ENCODE results near the gene MAP3K19. TPM values are rescaled to one million over a fixed set of nuclear protein-coding genes. Genes with fewer than 3 reads are reported as not detected.

Gene MAP3K19
- total and polyA plus RNA-seq, 2 of the 8 experiments (the other 6 are each of a cell fraction or from before 2014, with no cell fraction given), result not detected

GRCh38 chr2:135043345-135043744, 3.9 kb downstream of the MAP3K19 start:
- Histone ChIP-seq H3K18ac (ENCODE audit: extremely low read depth, low read length) (no peak overlapping the region), H2BK15ac (ENCODE audit: low read length) (no peak overlapping the region), H2AFZ (ENCODE audit: low read length) (no peak overlapping the region), H3K79me2 (ENCODE audit: control insufficient read depth in 1 of 2, insufficient read depth in 2 of 2, low read length in 2 of 2) (no peaks in the 10 kb centered on the region), H2BK5ac (ENCODE audit: low read depth, low read length) (no peak overlapping the region), H4K8ac (ENCODE audit: extremely low read depth, insufficient read depth, low read length) (no peak overlapping the region), H3K9me3 (ENCODE audit: insufficient read depth in 2 of 2, low read depth in 1 of 2, low read length in 1 of 2) (no peaks in the 10 kb centered on the region), H2AK5ac (ENCODE audit: low read depth, low read length) (no peak overlapping the region), H2BK20ac (ENCODE audit: low read length) (no peak overlapping the region), H3K23me2 (ENCODE audit: low read depth, low read length) (no peaks in the 10 kb centered on the region), H3K23ac (ENCODE audit: insufficient read length) (no peak overlapping the region), H3K27me3 (replicated peaks in 1 of 4; ENCODE audit: control insufficient read depth in 3 of 4, extremely low read depth in 1 of 4, insufficient read depth in 3 of 4, low read length in 3 of 4) (no peaks in the 10 kb centered on the region; a peak in 1 of 7 replicates), H2BK12ac (ENCODE audit: low read depth, low read length) (no peak overlapping the region), H3K4me3 (ENCODE audit: extremely low read depth in 1 of 4, insufficient read depth in 2 of 4, low read depth in 3 of 4, low read length in 4 of 4) (no peak overlapping the region), H3K27ac (ENCODE audit: low read depth, low read length) (no peak overlapping the region), H3K56ac (replicated peaks; ENCODE audit: insufficient read length, low read depth, low read length) (no peak overlapping the region), H3K4ac (replicated peaks; ENCODE audit: insufficient read length, low read depth, low read length) (no peak overlapping the region), H3K9ac (replicated peaks in 1 of 4; ENCODE audit: extremely low read depth in 1 of 4, low read depth in 3 of 4, low read length in 3 of 4) (no peak overlapping the region), H3K79me1 (ENCODE audit: low read depth, low read length) (no peaks in the 10 kb centered on the region), H3K36me3 (ENCODE audit: control insufficient read depth in 2 of 4, insufficient read depth in 4 of 4, low read length in 3 of 4) (no peaks in the 10 kb centered on the region), H4K20me1 (replicated peaks in 1 of 2; ENCODE audit: control insufficient read depth in 1 of 2, insufficient read depth in 2 of 2, low read length in 2 of 2) (no peaks in the 10 kb centered on the region), H2BK120ac (replicated peaks; ENCODE audit: low read depth, low read length) (no peak overlapping the region), H4K91ac (replicated peaks; ENCODE audit: insufficient read length, low read length) (no peak overlapping the region), H3K4me1 (replicated peaks in 1 of 4; ENCODE audit: control insufficient read depth in 3 of 4, insufficient read depth in 4 of 4, low read length in 3 of 4) (no peaks in the 10 kb centered on the region), H3K4me2 (ENCODE audit: insufficient read depth in 1 of 2, low read depth in 2 of 2, low read length in 2 of 2) (no peak overlapping the region), H4K5ac (ENCODE audit: insufficient read length, low read depth, low read length) (no peak overlapping the region), H3K14ac (ENCODE audit: insufficient read length) (no peak overlapping the region)
- WGBS, 2 experiments (ENCODE audit: extremely low coverage in 1 of 2, insufficient coverage in 1 of 2, insufficient read length in 1 of 2, insufficient replicate concordance in 2 of 2, low coverage in 1 of 2, low lambda C conversion rate in 2 of 2, missing lambda C conversion rate in 1 of 2), result 60% methylated on average over 2 of the region's 2 CpGs; no CpG with 5 or more reads in 1 of the 2 experiments
- DNase-seq (ENCODE audit: low read depth in 1 of 2, low spot score in 2 of 2) (peak in 1 of 2 experiments; percentile 54), FAIRE-seq (no peak)
- POLR2A ChIA-PET (ENCODE audit: partially characterized antibody), result no interaction called here
- CTCF ChIA-PET (ENCODE audit: partially characterized antibody), result interaction anchor here (0.6 to 1.7 kb wide), 13 partner anchors 13 to 666 kb away, joined by 3 to 14 read pairs (median 4); no protein-coding TSS in a partner anchor
- TF ChIP-seq TEAD4 (IDR thresholded peaks at IDR 0.05; ENCODE audit: low read depth, low read length) (no peak), EP300 (IDR thresholded peaks at IDR 0.05; ENCODE audit: borderline replicate concordance in 1 of 2, low read depth in 2 of 2, low read length in 2 of 2) (no peak), KDM5A (IDR thresholded peaks at IDR 0.05; ENCODE audit: low read length) (no peak), SP2 (IDR thresholded peaks at IDR 0.05; ENCODE audit: low read length) (no peak), SIN3A (conservative IDR thresholded peaks at IDR 0.05 in 1 of 2, IDR thresholded peaks at IDR 0.05 in 1 of 2; ENCODE audit: low read depth in 1 of 2, low read length in 2 of 2) (no peak), TAF7 (optimal IDR thresholded peaks at IDR 0.05; ENCODE audit: borderline replicate concordance, low read depth, low read length) (no peak), SRF (IDR thresholded peaks at IDR 0.05; ENCODE audit: low read depth, low read length) (no peak), CHD1 (IDR thresholded peaks at IDR 0.05; ENCODE audit: low read depth, low read length) (no peak), CTBP2 (IDR thresholded peaks at IDR 0.05; ENCODE audit: borderline replicate concordance, insufficient read depth, insufficient read length, low read length) (no peak), RAD21 (IDR thresholded peaks at IDR 0.05 in 1 of 2, conservative IDR thresholded peaks at IDR 0.05 in 1 of 2; ENCODE audit: low read depth in 2 of 2, low read length in 2 of 2) (0 out of 4 replicates have a peak, but pooled peaks have one; percentile 4 to 13)
- TF ChIP-seq, protein P1, sequence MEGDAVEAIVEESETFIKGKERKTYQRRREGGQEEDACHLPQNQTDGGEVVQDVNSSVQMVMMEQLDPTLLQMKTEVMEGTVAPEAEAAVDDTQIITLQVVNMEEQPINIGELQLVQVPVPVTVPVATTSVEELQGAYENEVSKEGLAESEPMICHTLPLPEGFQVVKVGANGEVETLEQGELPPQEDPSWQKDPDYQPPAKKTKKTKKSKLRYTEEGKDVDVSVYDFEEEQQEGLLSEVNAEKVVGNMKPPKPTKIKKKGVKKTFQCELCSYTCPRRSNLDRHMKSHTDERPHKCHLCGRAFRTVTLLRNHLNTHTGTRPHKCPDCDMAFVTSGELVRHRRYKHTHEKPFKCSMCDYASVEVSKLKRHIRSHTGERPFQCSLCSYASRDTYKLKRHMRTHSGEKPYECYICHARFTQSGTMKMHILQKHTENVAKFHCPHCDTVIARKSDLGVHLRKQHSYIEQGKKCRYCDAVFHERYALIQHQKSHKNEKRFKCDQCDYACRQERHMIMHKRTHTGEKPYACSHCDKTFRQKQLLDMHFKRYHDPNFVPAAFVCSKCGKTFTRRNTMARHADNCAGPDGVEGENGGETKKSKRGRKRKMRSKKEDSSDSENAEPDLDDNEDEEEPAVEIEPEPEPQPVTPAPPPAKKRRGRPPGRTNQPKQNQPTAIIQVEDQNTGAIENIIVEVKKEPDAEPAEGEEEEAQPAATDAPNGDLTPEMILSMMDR (IDR thresholded peaks at IDR 0.05; ENCODE audit: control extremely low read depth in 1 of 3, insufficient read depth in 1 of 3, low read depth in 1 of 3, low read length in 3 of 3), result peak; percentile 22 to 53 (median 37)

Measured in H1 (cell line).